ENCODE data around the gene MAGED2.

DNA sequence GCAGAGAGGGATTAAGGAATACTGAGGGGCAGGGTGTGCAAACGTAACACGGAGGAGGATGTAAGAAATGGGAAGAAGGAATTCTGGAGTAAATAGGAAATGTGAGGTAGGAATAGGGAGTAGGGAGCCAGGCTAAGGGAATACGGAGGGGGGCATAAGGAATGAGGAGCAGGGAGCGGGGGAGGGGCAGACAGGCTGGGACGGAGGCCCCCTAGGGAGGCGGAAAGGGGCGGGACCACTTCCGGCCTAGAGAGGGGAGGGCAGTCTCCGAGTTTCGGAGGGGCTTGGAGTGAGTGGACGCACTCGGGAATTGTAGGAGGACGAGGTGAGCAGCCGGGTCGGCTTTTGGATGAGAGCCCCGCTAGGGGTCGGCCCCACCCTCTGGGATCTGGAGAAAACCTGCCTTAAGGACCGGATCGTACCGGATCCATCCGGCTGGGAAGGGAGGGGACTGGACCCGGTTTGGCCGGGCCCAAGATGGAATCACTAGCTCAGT lies 612 bp downstream of the MAGED2 start:
- TF ChIP-seq, protein P1, sequence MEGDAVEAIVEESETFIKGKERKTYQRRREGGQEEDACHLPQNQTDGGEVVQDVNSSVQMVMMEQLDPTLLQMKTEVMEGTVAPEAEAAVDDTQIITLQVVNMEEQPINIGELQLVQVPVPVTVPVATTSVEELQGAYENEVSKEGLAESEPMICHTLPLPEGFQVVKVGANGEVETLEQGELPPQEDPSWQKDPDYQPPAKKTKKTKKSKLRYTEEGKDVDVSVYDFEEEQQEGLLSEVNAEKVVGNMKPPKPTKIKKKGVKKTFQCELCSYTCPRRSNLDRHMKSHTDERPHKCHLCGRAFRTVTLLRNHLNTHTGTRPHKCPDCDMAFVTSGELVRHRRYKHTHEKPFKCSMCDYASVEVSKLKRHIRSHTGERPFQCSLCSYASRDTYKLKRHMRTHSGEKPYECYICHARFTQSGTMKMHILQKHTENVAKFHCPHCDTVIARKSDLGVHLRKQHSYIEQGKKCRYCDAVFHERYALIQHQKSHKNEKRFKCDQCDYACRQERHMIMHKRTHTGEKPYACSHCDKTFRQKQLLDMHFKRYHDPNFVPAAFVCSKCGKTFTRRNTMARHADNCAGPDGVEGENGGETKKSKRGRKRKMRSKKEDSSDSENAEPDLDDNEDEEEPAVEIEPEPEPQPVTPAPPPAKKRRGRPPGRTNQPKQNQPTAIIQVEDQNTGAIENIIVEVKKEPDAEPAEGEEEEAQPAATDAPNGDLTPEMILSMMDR (IDR thresholded peaks at IDR 0.05; ENCODE audit: extremely low read depth in 1 of 2, insufficient read depth in 1 of 2, low read depth in 1 of 2, low read length in 2 of 2), result no peak
- TF ChIP-seq POLR2A (IDR thresholded peaks at IDR 0.05; ENCODE audit: low read depth, low read length) (no peak), EZH2 (IDR thresholded peaks at IDR 0.05; ENCODE audit: borderline replicate concordance, low read depth, low read length, severe bottlenecking) (no peak), POLR2AphosphoS5 (IDR thresholded peaks at IDR 0.05; ENCODE audit: insufficient read depth, low read depth, low read length) (no peak), JUN (IDR thresholded peaks at IDR 0.05; ENCODE audit: borderline replicate concordance, insufficient read depth, insufficient read length, low read depth) (no peak), FOS (IDR thresholded peaks at IDR 0.05; ENCODE audit: borderline replicate concordance, insufficient read depth, low read length) (no peak), MYC (IDR thresholded peaks at IDR 0.05; ENCODE audit: low read depth, low read length) (no peak), GATA2 (IDR thresholded peaks at IDR 0.05; ENCODE audit: insufficient read depth, insufficient read length, low read depth, low read length) (no peak)
- TF ChIP-seq, protein P2, sequence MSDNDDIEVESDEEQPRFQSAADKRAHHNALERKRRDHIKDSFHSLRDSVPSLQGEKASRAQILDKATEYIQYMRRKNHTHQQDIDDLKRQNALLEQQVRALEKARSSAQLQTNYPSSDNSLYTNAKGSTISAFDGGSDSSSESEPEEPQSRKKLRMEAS (IDR thresholded peaks at IDR 0.05; ENCODE audit: insufficient read depth, insufficient read length), result no peak
